Lower leg skin (tissue), 4 donors: ENCODE measurements around the gene ZNF774. TPM values are rescaled to one million over a fixed set of nuclear protein-coding genes. Genes with fewer than 3 reads are reported as not detected.

Experiments
- DNase-seq, 2 donors: peaks; one replicate each; pipeline ENCODE4 v3.0.0-alpha.2; 2019; ENCODE audit warnings: low spot score in 2 of 2
- H3K4me3 ChIP-seq: fragments of 200-600 bp; sonication (generic); 2 replicates; pipeline ENCODE4 v1.5.1; 2017; ENCODE audit warnings: mild to moderate bottlenecking, low read depth; ENCODE audit not compliant: poor library complexity, severe bottlenecking
- CTCF ChIP-seq, 3 donors: fragments of 450-650 bp; IDR thresholded peaks; one replicate each; pipeline ENCODE4 v1.5.1; 2016; ENCODE audit warnings: antibody characterized with exemption in 3 of 3, mild to moderate bottlenecking in 3 of 3, moderate library complexity in 2 of 3
- POLR2A ChIP-seq, 2 donors: fragments of 450-650 bp; IDR thresholded peaks; one replicate each; pipeline ENCODE4 v1.6.1; 2016 to 2017; ENCODE audit warnings: antibody characterized with exemption in 2 of 2, mild to moderate bottlenecking in 1 of 2, moderate library complexity in 1 of 2
- WGBS, 2 donors: methylation state at CpG; one replicate each; pipeline ENCODE4 v1.1.5; 2018; 5-methylcytosine and 5-hydroxymethylcytosine counted together
- intact Hi-C: fragments of 100-400 bp; cut with DNase I; formaldehyde crosslinking; loops from one replicate; pipeline ENCODE4 v1.15.0; 2023; ENCODE audit warnings: low total_unique reads
- total RNA-seq, 4 donors: library from RNA; depleted of rRNA; stranded (reverse); fragments of >200 nt; gene quantifications; one replicate each; pipeline ENCODE4 v1.1.0, GENCODE V29; 2016

Gene ZNF774
- total RNA-seq, 4 donors from 2014 or later, result 1.4 to 3.4 (median 2.4) TPM

GRCh38 chr15:90322538-90322937, 29.5 kb upstream of the ZNF774 start:
- TF ChIP-seq POLR2A (IDR thresholded peaks at IDR 0.05), result no peak
- no peak for TF ChIP-seq CTCF (IDR thresholded peaks at IDR 0.05)
- no peak overlapping the region for H3K4me3 ChIP-seq
- DNase-seq, result peak in 1 of 2 donors; percentile 72
- 80 to 86% methylated on average over 4 of the region's 4 CpGs for WGBS, 2 donors
- intact Hi-C loops, result loop anchor here (10.0 kb wide), 1 partner anchor 172 kb away; no protein-coding TSS in a partner anchor

DNA sequence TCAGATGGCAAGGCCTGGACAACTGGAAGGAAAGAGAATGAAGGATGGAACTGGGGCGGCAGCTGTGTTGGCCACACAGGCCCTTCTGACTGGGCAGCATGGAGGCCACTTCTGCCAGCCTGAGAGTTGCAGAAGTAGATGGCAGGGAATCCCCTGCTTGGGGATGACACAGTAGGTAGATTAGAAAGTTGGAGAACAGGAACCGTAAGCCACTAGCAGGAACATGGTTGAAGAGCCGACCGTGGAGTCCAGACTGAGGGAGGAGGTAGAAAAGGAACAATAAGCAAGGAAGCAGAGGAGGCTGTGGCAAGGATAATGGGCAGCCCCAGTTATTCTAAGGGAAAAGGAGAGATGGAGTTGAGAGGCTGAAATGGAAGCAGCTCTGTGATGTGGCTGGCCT, 26.4 kb upstream of the ZNF774 start:
- WGBS, 2 donors, result 73 to 78% methylated on average over 4 of the region's 4 CpGs
- DNase-seq, result peak in 1 of 2 donors; percentile 60
- no peak for TF ChIP-seq POLR2A (IDR thresholded peaks at IDR 0.05)
- no peak for TF ChIP-seq CTCF (IDR thresholded peaks at IDR 0.05)
- intact Hi-C loops, result loop anchor here (10.0 kb wide), 1 partner anchor 169 kb away; no protein-coding TSS in a partner anchor
- no peak overlapping the region for H3K4me3 ChIP-seq

- WGBS, 2 donors, result 94% methylated on average over 4 of the region's 4 CpGs
- no peak overlapping the region for H3K4me3 ChIP-seq
- intact Hi-C loops, result loop anchor here (10.0 kb wide), 1 partner anchor 168 kb away; no protein-coding TSS in a partner anchor
- DNase-seq, result peak in 1 of 2 donors; percentile 43
- TF ChIP-seq CTCF (IDR thresholded peaks at IDR 0.05) (no peak), POLR2A (IDR thresholded peaks at IDR 0.05) (no peak)
Observed at GRCh38 chr15:90326441-90326840, 25.6 kb upstream of the ZNF774 start.

DNA sequence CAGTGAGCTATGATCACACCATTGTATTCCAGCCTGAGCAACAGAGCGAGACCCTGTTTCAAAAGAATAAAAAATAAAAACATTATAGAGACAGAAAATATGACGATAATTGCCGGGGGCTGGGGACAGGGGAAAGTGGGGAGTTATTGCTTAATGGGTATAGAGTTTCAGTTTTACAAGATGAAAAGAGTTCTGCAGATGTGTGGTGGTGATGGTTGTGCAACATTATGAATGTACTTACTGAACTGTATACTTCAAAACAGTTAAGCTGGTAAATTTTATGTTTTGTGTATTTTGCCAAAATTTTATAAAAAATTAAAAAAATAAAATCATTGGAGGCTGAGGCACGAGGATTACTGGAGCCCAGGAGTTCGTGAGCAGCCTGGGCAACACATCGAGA, 24.8 kb upstream of the ZNF774 start:
- 87 to 93% methylated on average over 6 of the region's 6 CpGs for WGBS, 2 donors
- H3K4me3 ChIP-seq, result no peak overlapping the region
- intact Hi-C loops, result loop anchor here (10.0 kb wide), 1 partner anchor 167 kb away; no protein-coding TSS in a partner anchor
- DNase-seq, result no peak
- TF ChIP-seq POLR2A (IDR thresholded peaks at IDR 0.05) (no peak), CTCF (IDR thresholded peaks at IDR 0.05) (no peak)

DNA sequence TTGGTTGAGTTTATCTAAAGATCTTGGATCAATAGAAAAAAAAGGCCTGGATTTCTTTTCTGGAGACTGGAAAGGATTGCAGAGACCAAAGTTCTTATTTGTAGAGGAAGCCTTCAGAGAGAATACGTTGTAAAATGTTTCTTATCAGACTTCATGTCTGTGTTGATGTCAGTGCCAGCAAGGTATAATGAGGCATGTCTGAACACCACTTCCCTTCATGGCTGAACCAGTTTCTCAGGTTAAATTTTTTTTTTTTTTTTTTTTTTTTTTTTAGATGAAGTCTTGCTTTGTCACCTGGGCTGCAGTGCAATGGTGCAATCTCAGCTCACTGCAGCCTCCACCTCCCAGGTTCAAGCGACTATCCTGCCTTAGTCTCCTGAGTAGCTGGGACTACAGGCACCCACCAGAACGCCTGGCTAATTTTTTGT, 17.8 kb upstream of the ZNF774 start:
- no peak for DNase-seq
- WGBS, 2 donors, result 39 to 67% methylated on average over 3 of the region's 3 CpGs
- intact Hi-C loops, result no loop called here
- H3K4me3 ChIP-seq, result no peak overlapping the region
- no peak for TF ChIP-seq CTCF (IDR thresholded peaks at IDR 0.05)
- no peak for TF ChIP-seq POLR2A (IDR thresholded peaks at IDR 0.05)

DNA sequence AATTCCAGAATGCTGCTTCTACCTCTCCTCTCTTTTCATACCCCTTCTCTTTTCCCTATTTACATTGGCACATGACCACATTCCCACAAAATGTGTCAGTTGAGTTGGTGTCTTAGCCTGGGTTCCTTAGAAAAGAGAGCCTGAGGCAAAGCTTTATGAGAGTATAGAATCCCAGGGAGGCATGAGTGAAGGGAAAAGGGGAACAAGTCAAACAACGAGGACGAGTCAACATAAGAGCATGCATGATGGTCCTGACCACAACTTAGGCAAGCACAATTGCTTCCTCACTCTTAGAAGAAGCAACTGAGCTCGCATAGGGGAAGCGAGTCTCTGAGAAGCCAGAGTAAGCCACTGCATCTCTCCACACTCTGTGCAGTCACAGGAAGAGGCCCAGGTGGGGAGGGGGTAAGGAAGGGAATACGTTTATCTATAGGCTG, 15.4 kb upstream of the ZNF774 start:
- intact Hi-C loops, result no loop called here
- H3K4me3 ChIP-seq, result no peak overlapping the region
- WGBS, 2 donors, result 47 to 52% methylated on average over 5 of the region's 5 CpGs
- no peak for TF ChIP-seq POLR2A (IDR thresholded peaks at IDR 0.05)
- no peak for TF ChIP-seq CTCF (IDR thresholded peaks at IDR 0.05)
- DNase-seq, result peak in 1 of 2 donors; percentile 81
